Loucy (cell line): ENCODE measurements around the gene FOXP4.
A peak's percentile ranks its signal among the peaks of the same experiment; 100 is the strongest.

ENCODE experiments used
- H2AFZ ChIP-seq: fragments of 200-600 bp; sonication (generic); 2 replicates; pipeline ENCODE4 v1.6.0; 2016; ENCODE audit warnings: antibody characterized with exemption, mild to moderate bottlenecking, low read length, moderate library complexity
- H3F3A ChIP-seq: fragments of 200-600 bp; 2 replicates; pipeline ENCODE4 v1.6.0; 2016; ENCODE audit warnings: antibody characterized with exemption, low read depth, mild to moderate bottlenecking
- H3K27me3 ChIP-seq: fragments of 200-600 bp; sonication (generic); 2 replicates; pipeline ENCODE4 v1.6.1; 2014; ENCODE audit warnings: low read length, mild to moderate bottlenecking; ENCODE audit not compliant: insufficient read depth, poor library complexity, severe bottlenecking
- H3K36me3 ChIP-seq: fragments of 200-600 bp; sonication (generic); 2 replicates; pipeline ENCODE4 v1.6.1; 2016; ENCODE audit warnings: low read length; ENCODE audit not compliant: insufficient read depth
- H3K4me1 ChIP-seq: fragments of 200-600 bp; sonication (generic); 2 replicates; pipeline ENCODE4 v1.5.1; 2014; ENCODE audit warnings: low read length, mild to moderate bottlenecking; ENCODE audit not compliant: insufficient read depth, poor library complexity, severe bottlenecking
- H3K4me2 ChIP-seq: fragments of 200-600 bp; sonication (generic); 2 replicates; pipeline ENCODE4 v1.6.0; 2014; ENCODE audit warnings: antibody characterized with exemption, low read length, low read depth, mild to moderate bottlenecking; ENCODE audit not compliant: poor library complexity, severe bottlenecking
- H3K4me3 ChIP-seq: fragments of 200-600 bp; sonication (generic); 2 replicates; pipeline ENCODE4 v1.5.1; 2014; ENCODE audit warnings: low read length, mild to moderate bottlenecking, mixed read lengths; ENCODE audit not compliant: poor library complexity, severe bottlenecking
- H3K79me2 ChIP-seq: fragments of 200-600 bp; sonication (generic); 2 replicates; pipeline ENCODE4 v1.6.1; 2014; ENCODE audit warnings: low read length; ENCODE audit not compliant: insufficient read depth
- H3K9ac ChIP-seq: fragments of 200-600 bp; sonication (generic); 2 replicates; pipeline ENCODE4 v1.6.0; 2014; ENCODE audit warnings: mild to moderate bottlenecking, low read depth, low read length, moderate library complexity; ENCODE audit not compliant: poor library complexity, severe bottlenecking
- H3K9me2 ChIP-seq: fragments of 200-600 bp; sonication (generic); replicated peaks from 2 replicates; pipeline ENCODE4 v1.6.1; 2016; ENCODE audit warnings: low read depth, low read length, mixed read lengths
- H3K9me3 ChIP-seq: fragments of 200-600 bp; sonication (generic); 2 replicates; pipeline ENCODE4 v1.6.1; 2014; ENCODE audit warnings: mild to moderate bottlenecking, antibody characterized with exemption, low read length, low read depth; ENCODE audit not compliant: insufficient read depth
- H4K20me1 ChIP-seq: fragments of 200-600 bp; sonication (generic); 2 replicates; pipeline ENCODE4 v1.6.0; 2014; ENCODE audit warnings: antibody characterized with exemption, low read length, mild to moderate bottlenecking; ENCODE audit not compliant: insufficient read depth, poor library complexity, severe bottlenecking
- EZH2phosphoT487 ChIP-seq: fragments of 200-600 bp; IDR thresholded peaks from 2 replicates; pipeline ENCODE4 v1.6.1; 2018; ENCODE audit warnings: antibody characterized with exemption, mild to moderate bottlenecking, moderate library complexity, borderline replicate concordance
- TF ChIP-seq, protein P1 (sequence below): fragments of 200-600 bp; sonication (generic); conservative IDR thresholded peaks from 2 replicates; pipeline ENCODE4 v1.5.1; 2014; ENCODE audit warnings: mild to moderate bottlenecking, antibody characterized with exemption, low read length

The FOXP4 gene

DNA sequence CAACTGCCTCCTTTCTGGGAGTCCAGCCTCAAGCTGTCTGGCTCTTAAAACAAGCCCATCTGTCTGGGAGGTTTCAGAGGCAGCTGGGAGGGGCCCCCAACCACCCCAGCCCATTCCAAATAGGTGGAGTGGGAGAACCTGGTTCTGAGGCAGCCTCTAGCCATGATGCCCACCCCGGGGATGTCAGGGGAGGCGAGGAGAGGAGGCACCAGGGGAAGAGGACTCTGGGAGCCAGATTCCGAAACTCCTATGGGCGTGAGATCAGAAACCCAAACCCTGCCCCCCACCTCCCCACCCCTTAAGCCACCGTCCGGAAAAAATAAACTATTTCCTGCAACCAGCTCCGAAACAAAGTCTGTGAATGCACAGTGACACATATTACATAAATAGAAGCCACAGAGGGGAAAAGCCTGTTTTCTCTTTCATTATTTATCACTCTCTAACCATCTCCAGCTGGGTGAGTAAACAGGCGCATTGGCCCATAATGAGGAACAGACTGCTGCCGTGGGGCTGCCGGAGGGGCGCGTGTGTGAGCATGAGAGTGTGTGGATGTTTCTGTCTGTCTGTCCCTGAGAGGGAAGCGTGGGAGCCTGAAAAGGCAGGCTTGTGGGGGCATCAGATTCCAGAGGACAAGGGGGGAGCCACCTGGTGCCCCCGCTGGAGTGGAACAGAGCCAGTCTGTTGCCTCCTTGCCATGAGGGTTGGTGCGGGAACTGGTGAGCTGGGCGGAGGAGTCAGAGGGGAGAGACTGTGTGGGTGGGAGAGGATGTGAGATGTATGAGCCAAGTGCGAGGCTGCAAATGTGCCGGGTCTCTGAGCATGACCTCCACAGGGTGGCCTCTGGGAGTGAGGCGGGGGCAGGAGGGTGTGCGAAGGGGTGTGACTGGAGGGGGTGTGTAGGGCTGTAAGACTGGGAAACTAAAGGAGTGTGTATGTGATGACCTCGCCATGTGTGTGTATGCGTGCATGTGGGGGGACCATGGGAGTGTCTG, 14.3 kb upstream of the FOXP4 start:
- Histone ChIP-seq H2AFZ (peak overlapping the region; percentile 14; the same call in 1 of the 2 replicates), H3K9me3 (no peaks in the 10 kb centered on the region), H3K4me1 (peaks cover 22% of the 10 kb centered on the region), H3F3A (no peaks in the 10 kb centered on the region), H3K36me3 (no peaks in the 10 kb centered on the region), H3K79me2 (no peaks in the 10 kb centered on the region), H3K9me2 (no peaks in the 10 kb centered on the region), H3K27me3 (no peaks in the 10 kb centered on the region), H4K20me1 (no peaks in the 10 kb centered on the region), H3K4me2 (peak overlapping the region; percentile 72), H3K9ac (peak overlapping the region; percentile 17), H3K4me3 (peak overlapping the region; percentile 60)
- TF ChIP-seq, protein P1, sequence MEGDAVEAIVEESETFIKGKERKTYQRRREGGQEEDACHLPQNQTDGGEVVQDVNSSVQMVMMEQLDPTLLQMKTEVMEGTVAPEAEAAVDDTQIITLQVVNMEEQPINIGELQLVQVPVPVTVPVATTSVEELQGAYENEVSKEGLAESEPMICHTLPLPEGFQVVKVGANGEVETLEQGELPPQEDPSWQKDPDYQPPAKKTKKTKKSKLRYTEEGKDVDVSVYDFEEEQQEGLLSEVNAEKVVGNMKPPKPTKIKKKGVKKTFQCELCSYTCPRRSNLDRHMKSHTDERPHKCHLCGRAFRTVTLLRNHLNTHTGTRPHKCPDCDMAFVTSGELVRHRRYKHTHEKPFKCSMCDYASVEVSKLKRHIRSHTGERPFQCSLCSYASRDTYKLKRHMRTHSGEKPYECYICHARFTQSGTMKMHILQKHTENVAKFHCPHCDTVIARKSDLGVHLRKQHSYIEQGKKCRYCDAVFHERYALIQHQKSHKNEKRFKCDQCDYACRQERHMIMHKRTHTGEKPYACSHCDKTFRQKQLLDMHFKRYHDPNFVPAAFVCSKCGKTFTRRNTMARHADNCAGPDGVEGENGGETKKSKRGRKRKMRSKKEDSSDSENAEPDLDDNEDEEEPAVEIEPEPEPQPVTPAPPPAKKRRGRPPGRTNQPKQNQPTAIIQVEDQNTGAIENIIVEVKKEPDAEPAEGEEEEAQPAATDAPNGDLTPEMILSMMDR, result no peak
- TF ChIP-seq EZH2phosphoT487, result no peak

DNA sequence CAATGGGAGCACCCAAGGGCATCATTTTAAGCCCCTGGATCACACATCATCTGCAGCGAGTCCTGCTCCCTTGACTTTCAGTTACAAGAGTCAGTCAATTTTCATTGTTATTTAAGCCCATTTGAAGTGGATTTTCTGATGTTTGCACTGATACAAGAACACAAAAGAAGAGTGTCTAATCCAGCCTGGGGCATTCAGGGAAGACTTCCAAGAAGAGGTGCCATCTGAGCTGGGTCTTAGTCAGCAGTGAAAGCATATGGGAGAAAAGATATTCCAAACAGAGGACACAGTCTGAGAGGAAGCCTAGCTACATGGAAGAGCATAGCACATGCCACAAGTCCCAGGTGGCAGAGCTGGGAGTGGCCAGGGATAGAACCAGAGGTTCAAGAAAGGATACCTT, 10.4 kb upstream of the FOXP4 start:
- Histone ChIP-seq H3K9ac (no peak overlapping the region), H3K79me2 (no peaks in the 10 kb centered on the region), H3K9me3 (no peaks in the 10 kb centered on the region), H4K20me1 (no peaks in the 10 kb centered on the region), H3K27me3 (no peaks in the 10 kb centered on the region), H3K4me1 (peaks cover 36% of the 10 kb centered on the region), H2AFZ (no peak overlapping the region), H3K4me2 (no peak overlapping the region), H3K9me2 (no peaks in the 10 kb centered on the region), H3K4me3 (no peak overlapping the region), H3F3A (no peaks in the 10 kb centered on the region), H3K36me3 (no peaks in the 10 kb centered on the region)
- TF ChIP-seq EZH2phosphoT487, result no peak
- TF ChIP-seq, protein P1, result no peak

DNA sequence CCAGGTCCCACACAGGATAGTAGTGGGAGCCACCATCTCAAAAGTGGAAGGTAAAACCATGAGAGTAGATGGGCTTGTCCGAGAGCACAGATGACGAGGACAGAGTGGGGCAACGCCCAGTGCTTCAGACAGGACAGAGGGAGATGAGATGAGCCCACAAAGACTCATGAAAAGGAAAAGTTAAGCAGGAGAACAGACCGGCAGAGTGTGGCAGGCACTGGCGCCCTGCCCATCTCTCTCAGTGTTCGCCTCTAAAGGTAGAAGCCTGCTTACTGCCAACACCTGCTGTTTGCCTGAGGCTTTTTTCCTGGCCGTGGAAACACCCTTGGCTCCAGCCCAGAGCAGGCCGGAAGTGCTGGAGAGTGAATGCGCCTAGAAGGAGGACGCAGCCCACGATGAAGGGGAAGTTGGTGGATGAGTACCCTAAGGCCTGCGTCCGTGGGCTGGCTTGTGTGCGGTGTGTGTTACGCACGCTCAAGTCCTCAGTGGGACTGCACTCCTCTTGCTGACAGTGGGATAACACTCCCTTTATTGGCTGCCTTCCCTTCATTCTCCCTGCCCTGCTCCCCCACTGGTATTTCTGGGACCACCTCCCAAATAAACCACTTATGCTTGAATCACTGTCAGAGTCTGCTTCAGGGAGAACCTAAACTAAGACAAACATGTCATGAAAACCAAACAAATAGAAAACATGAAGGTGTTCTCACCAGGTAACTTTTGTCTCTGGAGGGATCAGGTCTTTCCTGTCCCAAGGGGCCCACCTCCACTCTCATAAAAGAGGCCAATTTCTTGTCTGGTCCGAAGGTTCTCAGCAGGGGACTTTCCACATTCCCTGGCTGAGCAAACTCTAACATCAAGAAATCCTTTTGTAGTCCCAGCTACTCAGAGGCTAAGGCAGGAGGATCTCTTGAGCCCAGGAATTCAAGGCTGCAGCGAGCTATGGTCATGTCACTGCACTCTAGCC, 9.1 kb upstream of the FOXP4 start:
- Histone ChIP-seq H3K79me2 (no peaks in the 10 kb centered on the region), H3K27me3 (no peaks in the 10 kb centered on the region), H3K9me2 (no peaks in the 10 kb centered on the region), H3K4me1 (peaks cover 31% of the 10 kb centered on the region), H3K4me3 (no peak overlapping the region), H4K20me1 (no peaks in the 10 kb centered on the region), H3K36me3 (no peaks in the 10 kb centered on the region), H2AFZ (no peak overlapping the region), H3K9me3 (no peaks in the 10 kb centered on the region), H3K4me2 (no peak overlapping the region), H3K9ac (no peak overlapping the region), H3F3A (no peaks in the 10 kb centered on the region)
- TF ChIP-seq, protein P1, result no peak
- TF ChIP-seq EZH2phosphoT487, result no peak
